GM12873 (cell line): ENCODE data around the gene ZFP3.

Source experiments
- CTCF ChIP-seq: IDR thresholded peaks from 2 replicates; pipeline ENCODE4 v1.5.1; 2012; ENCODE audit warnings: low read depth, mild to moderate bottlenecking, moderate library complexity, low read length, control low read depth; ENCODE audit not compliant: insufficient read depth; ENCODE audit errors: missing control alignments

The ZFP3 gene

GRCh38 chr17:5055543-5055942, 22.7 kb upstream of the ZFP3 start:
- no peak for TF ChIP-seq CTCF

DNA sequence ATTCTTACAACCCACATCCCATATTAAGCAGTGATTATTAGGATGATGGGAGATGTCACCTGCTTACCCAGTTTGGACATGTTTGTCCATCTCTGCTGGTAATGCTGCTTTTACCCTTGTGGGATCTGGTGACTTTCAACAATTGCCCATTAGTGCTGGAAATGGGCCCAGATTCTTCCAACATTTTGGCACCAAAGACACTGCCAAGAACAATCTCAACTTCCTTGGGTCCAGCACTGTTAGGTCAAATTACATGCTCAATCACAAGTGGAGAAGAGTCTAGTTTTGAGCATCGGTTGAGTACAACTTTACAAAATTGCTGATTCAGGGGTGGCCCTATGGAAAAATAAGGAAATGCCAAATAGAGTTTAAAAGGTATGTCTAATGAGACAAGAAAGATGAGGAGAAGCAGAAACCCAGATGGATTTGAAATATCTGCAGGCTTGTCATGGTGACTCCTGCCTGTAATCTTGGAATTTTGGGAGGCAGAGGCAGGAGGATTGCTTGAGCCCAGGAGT, 13.0 kb upstream of the ZFP3 start:
- TF ChIP-seq CTCF = no peak

DNA sequence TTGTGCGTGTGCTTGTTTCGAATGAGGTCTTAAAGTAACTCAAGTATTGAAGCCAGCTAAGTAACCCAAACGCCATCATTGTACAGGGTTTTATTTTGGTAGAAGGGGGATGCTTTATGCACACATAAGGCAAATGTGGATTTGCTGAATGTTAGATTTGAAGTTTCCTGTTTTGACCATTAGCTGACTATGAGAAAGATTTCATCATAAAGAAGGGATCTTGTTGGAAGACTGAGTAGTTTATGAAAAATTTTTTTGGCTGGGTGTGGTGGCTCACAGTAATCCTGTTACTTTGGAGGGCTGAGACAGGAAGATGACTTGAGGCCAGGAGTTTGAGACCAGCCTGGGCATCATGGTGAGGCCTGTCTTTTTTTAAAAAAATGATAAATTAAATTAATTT, 10.0 kb upstream of the ZFP3 start:
- no peak for TF ChIP-seq CTCF

DNA sequence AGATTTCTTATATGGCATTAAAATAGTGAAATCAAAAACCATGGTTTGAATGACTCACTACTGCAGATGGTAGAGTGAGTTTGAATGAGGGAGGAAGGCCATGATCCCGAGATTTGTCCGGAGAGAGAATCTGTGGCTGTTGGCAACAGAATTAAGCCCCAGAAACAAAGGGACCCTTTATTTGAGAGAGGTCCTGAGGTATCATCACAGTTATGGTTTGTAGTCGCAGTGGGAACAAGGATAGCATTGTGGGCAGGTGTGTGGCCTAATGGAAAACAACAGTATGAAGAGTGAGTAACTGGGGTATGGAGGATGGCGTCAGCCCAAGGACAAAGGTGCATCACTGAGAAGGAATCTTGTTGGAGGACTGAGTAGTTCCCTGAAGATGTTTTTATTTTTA, 8.5 kb upstream of the ZFP3 start:
- no peak for TF ChIP-seq CTCF

- no peak for TF ChIP-seq CTCF
Observed at GRCh38 chr17:5077781-5078105, 524 bp upstream of the ZFP3 start.

DNA sequence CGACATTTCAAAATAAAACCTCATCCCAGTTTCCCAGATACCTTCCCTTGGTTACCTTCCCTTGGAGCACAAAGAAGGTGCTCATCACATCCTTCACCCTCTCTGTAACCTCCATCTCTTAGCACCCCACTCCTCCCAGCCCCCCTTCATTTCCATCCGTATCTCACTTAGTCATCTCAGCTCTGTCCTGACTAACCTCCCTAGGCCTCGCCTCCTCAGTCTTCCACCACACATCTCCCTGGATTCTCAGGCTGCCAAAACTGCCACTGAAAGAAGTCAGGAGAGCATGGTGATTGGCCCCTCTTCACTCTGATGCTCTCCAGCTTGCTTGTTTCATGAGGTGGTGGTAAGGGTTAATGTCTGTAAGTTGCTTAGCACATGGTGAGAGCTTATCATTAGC, 2.3 kb downstream of the ZFP3 start:
- TF ChIP-seq CTCF = no peak

- TF ChIP-seq CTCF = no peak
Observed at GRCh38 chr17:5092218-5093010, 14.1 kb downstream of the ZFP3 start.
